A673 (cell line): ENCODE measurements around the gene ERICH6B. TPM values are rescaled to one million over a fixed set of nuclear protein-coding genes. Genes with fewer than 3 reads are reported as not detected.
"Not testable (repeated sequence)": the region's sequence is repeated elsewhere in the genome, so short reads cannot be mapped to it uniquely, and the experiment has no call there.

Experiments
- BruUV-seq: library from RNA; stranded (reverse); fragments of 400-500 nt; replicated peaks from 2 replicates; lab custom pipeline; 2021; lab: Mats Ljungman, UMichigan
- CTCF ChIA-PET: fragments of 300-600 bp; sonication (Branson Sonifier 250); formaldehyde crosslinking; loops from one replicate; lab custom pipeline; 2022; ENCODE audit warnings: antibody characterized with exemption; lab: Charles Lee
- POLR2A ChIA-PET: fragments of 300-600 bp; sonication (Branson Sonifier 250); formaldehyde crosslinking; loops from one replicate; lab custom pipeline; 2022; ENCODE audit warnings: antibody characterized with exemption; ENCODE audit not compliant: low non-redundant PET; lab: Charles Lee
- DNase-seq: peaks from one replicate; pipeline ENCODE4 v3.0.0-alpha.2; 2015; ENCODE audit warnings: low spot score
- H3K27ac ChIP-seq: fragments of 200-600 bp; sonication (generic); 2 replicates; pipeline ENCODE4 v1.5.1; 2016; ENCODE audit warnings: mixed run types, low read depth, mild to moderate bottlenecking, mixed read lengths, antibody characterized with exemption, low read length; ENCODE audit not compliant: poor library complexity, severe bottlenecking
- H3K27me3 ChIP-seq: fragments of 200-600 bp; sonication (generic); replicated peaks from 2 replicates; pipeline ENCODE4 v1.6.1; 2017; ENCODE audit warnings: mixed run types, low read depth, mild to moderate bottlenecking, mixed read lengths, antibody characterized with exemption, low read length; ENCODE audit not compliant: insufficient read depth, poor library complexity
- H3K36me3 ChIP-seq: fragments of 200-600 bp; sonication (generic); 2 replicates; pipeline ENCODE4 v1.6.1; 2016; ENCODE audit warnings: mixed run types, mild to moderate bottlenecking, mixed read lengths, antibody characterized with exemption, low read length; ENCODE audit not compliant: insufficient read depth, poor library complexity, severe bottlenecking
- H3K4me1 ChIP-seq: fragments of 200-600 bp; sonication (generic); 2 replicates; pipeline ENCODE4 v1.6.1; 2017; ENCODE audit warnings: mixed run types, mild to moderate bottlenecking, mixed read lengths, antibody characterized with exemption, low read length; ENCODE audit not compliant: insufficient read depth, poor library complexity, severe bottlenecking
- H3K4me3 ChIP-seq: fragments of 200-600 bp; sonication (generic); 2 replicates; pipeline ENCODE4 v1.5.1; 2016; ENCODE audit warnings: low read depth, mixed run types, mild to moderate bottlenecking, mixed read lengths, low read length; ENCODE audit not compliant: poor library complexity, severe bottlenecking
- H3K9me3 ChIP-seq: fragments of 200-600 bp; sonication (generic); 2 replicates; pipeline ENCODE4 v1.6.1; 2016; ENCODE audit warnings: mixed run types, low read depth, mild to moderate bottlenecking, mixed read lengths, antibody characterized with exemption, low read length; ENCODE audit not compliant: poor library complexity, severe bottlenecking
- CTCF ChIP-seq: fragments of 300-800, 200-600 bp; sonication (generic); conservative IDR thresholded peaks from 2 replicates; pipeline ENCODE4 v1.5.1; 2017; ENCODE audit warnings: low read depth, mild to moderate bottlenecking, antibody characterized with exemption, low read length, moderate library complexity, mixed read lengths
- EZH2 ChIP-seq: fragments of 200-600 bp; sonication (generic); IDR thresholded peaks from 2 replicates; pipeline ENCODE4 v1.6.1; 2017; ENCODE audit warnings: borderline replicate concordance, low read depth, mild to moderate bottlenecking, mixed read lengths, antibody characterized with exemption, low read length; ENCODE audit not compliant: poor library complexity, severe bottlenecking
- intact Hi-C: fragments of 100-400 bp; cut with micrococcal nuclease; formaldehyde crosslinking; loops from one replicate; pipeline ENCODE4 v1.10.0; 2022; ENCODE audit not compliant: unreplicated experiment
- total RNA-seq: library from RNA; stranded (reverse); gene quantifications from 2 replicates; pipeline ENCODE4 v1.2.3, GENCODE V29; 2021

The ERICH6B gene
- total RNA-seq, 1 experiment from 2014 or later: not detected

- H3K4me3 ChIP-seq, intact Hi-C loops, DNase-seq, CTCF ChIA-PET, POLR2A ChIA-PET, H3K9me3 ChIP-seq, H3K36me3 ChIP-seq, H3K4me1 ChIP-seq, H3K27me3 ChIP-seq, H3K27ac ChIP-seq, BruUV-seq: not testable (repeated sequence)
Measured at GRCh38 chr13:45635291-45635690, 19.8 kb upstream of the ERICH6B start.

- no peak for DNase-seq
- H3K36me3 ChIP-seq: no peaks in the 10 kb centered on the region
- TF ChIP-seq EZH2: no peak
- TF ChIP-seq CTCF: no peak
- intact Hi-C loops: no loop called here
- H3K27me3 ChIP-seq: no peaks in the 10 kb centered on the region
- no TSS peak for BruUV-seq
- H3K27ac ChIP-seq: no peak overlapping the region
- ChIA-PET CTCF (no interaction called here), POLR2A (no interaction called here)
- no peak overlapping the region for H3K4me3 ChIP-seq
- peaks cover 16% of the 10 kb centered on the region for H3K4me1 ChIP-seq
- no peaks in the 10 kb centered on the region for H3K9me3 ChIP-seq
Measured at GRCh38 chr13:45630791-45631190, 15.3 kb upstream of the ERICH6B start.

- H3K9me3 ChIP-seq: no peaks in the 10 kb centered on the region
- POLR2A ChIA-PET: no interaction called here
- CTCF ChIA-PET: no interaction called here
- intact Hi-C loops: loop anchor here (5.0 to 10.0 kb wide), 4 partner anchors 375 to 695 kb away; no protein-coding TSS in a partner anchor
- TF ChIP-seq CTCF: no peak
- TF ChIP-seq EZH2: no peak
- H3K4me3 ChIP-seq: no peak overlapping the region
- no peaks in the 10 kb centered on the region for H3K36me3 ChIP-seq
- no peak for DNase-seq
- H3K27me3 ChIP-seq: no peaks in the 10 kb centered on the region
- no TSS peak for BruUV-seq
- peaks cover 20% of the 10 kb centered on the region for H3K4me1 ChIP-seq
- H3K27ac ChIP-seq: no peak overlapping the region
Measured at GRCh38 chr13:45629940-45630339, 14.4 kb upstream of the ERICH6B start.

- CTCF ChIA-PET: no interaction called here
- Histone ChIP-seq H3K27me3 (no peaks in the 10 kb centered on the region), H3K36me3 (no peaks in the 10 kb centered on the region), H3K27ac (no peak overlapping the region), H3K9me3 (no peaks in the 10 kb centered on the region), H3K4me1 (peaks cover 20% of the 10 kb centered on the region), H3K4me3 (no peak overlapping the region)
- no peak for DNase-seq
- POLR2A ChIA-PET: interaction anchor here (0.6 kb wide), 1 partner anchor 9 kb away, joined by 3 read pairs; no protein-coding TSS in a partner anchor
- TF ChIP-seq EZH2: no peak
- intact Hi-C loops: loop anchor here (5.0 to 10.0 kb wide), 4 partner anchors 377 to 697 kb away; no protein-coding TSS in a partner anchor
- no TSS peak for BruUV-seq
Measured at GRCh38 chr13:45628094-45628493, 12.6 kb upstream of the ERICH6B start.
